ENCODE data around the gene APMAP. TPM values are rescaled to one million over a fixed set of nuclear protein-coding genes. Genes with fewer than 3 reads are reported as not detected.

The APMAP gene
- total RNA-seq, 1 experiment from 2014 or later: 82.7 TPM

DNA sequence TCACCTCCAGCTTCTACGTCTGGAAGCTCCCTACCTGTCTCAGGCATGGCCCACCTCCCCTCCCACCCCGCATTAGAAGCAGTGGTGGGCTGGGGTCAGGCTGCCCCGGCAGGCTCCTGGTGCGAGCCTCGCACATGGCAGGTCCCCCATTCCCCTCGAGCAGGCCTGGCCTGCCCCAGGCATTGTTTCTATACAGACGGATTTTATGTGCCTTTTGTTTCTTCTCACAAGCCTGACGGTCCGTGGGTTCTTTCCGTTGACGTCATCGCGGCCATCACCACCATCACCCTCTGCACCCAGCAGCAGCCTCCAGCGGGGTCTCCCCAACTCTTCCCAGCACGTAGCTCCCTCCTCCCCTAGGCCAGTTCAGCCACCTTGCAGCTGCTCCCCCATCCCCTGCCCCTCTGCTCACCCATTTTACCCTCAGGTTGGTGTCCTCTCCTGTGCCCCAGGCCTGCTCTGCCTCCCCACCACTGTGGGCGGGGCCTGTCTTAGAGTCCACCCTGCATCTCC, 38.9 kb downstream of the APMAP start:
- intact Hi-C loops (cut with micrococcal nuclease): no loop called here
- no peak for ATAC-seq
- TF ChIP-seq JUND (IDR thresholded peaks at IDR 0.05) (no peak), POLR2A (IDR thresholded peaks at IDR 0.05; ENCODE audit: borderline replicate concordance, extremely low read depth, insufficient read depth, insufficient read length) (no peak), SP1 (IDR thresholded peaks at IDR 0.05; ENCODE audit: low read depth) (no peak), ZNF274 (IDR thresholded peaks at IDR 0.05; ENCODE audit: low read depth, low read length) (no peak), EGR1 (IDR thresholded peaks at IDR 0.05; ENCODE audit: low read depth) (no peak), POLR2AphosphoS5 (IDR thresholded peaks at IDR 0.05; ENCODE audit: low read depth, low read length) (no peak), FOSL1 (IDR thresholded peaks at IDR 0.05; ENCODE audit: low read depth) (no peak), YY1 (IDR thresholded peaks at IDR 0.05; ENCODE audit: extremely low read depth, insufficient replicate concordance, low read depth, low read length) (no peak)
- H3K79me2 ChIP-seq (ENCODE audit: insufficient read depth, low read length): no peaks in the 10 kb centered on the region
- DNase-seq (ENCODE audit: low read depth, low spot score): no peak
- H2AFZ ChIP-seq (ENCODE audit: low read depth, low read length, poor library complexity, severe bottlenecking): no peak overlapping the region
- H3K9me2 ChIP-seq (ENCODE audit: insufficient read depth): no peaks in the 10 kb centered on the region
- ChIA-PET POLR2A (no interaction called here), RAD21 (ENCODE audit: low non-redundant PET in 1 of 2, low total read pairs in 2 of 2, uncharacterized antibody in 2 of 2, unreplicated experiment in 2 of 2) (no interaction called here), CTCF (no interaction called here)
- no peak overlapping the region for H3K9ac ChIP-seq (ENCODE audit: low read length)
- peaks cover 0 to 6% of the 10 kb centered on the region in 2 experiments; a peak in 1 of 4 replicates for H3K4me1 ChIP-seq (ENCODE audit: control insufficient read depth in 1 of 2, insufficient read depth in 2 of 2, low read length in 2 of 2)
- no peak overlapping the region for H3K27ac ChIP-seq (ENCODE audit: low read depth, low read length)
- no peaks in the 10 kb centered on the region for H3K9me3 ChIP-seq (ENCODE audit: control insufficient read depth in 1 of 2, insufficient read depth in 1 of 2, low read depth in 1 of 2, low read length in 2 of 2)
- no TSS peak for BruUV-seq (replicated peaks)
- H4K20me1 ChIP-seq (ENCODE audit: insufficient read depth): no peaks in the 10 kb centered on the region
- H3K4me2 ChIP-seq (ENCODE audit: low read length): no peak overlapping the region
- 0 out of 4 replicates have a peak, but pooled peaks cover 0 to 4% of the 10 kb centered on the region in 2 experiments for H3K36me3 ChIP-seq (ENCODE audit: control insufficient read depth in 1 of 2, insufficient read depth in 2 of 2, low read length in 2 of 2)
- no peak overlapping the region for H3K4me3 ChIP-seq (replicated peaks in 1 of 2; ENCODE audit: low read depth in 1 of 2, low read length in 2 of 2)
- H3K27me3 ChIP-seq (ENCODE audit: insufficient read depth, low read length): peaks cover 3% of the 10 kb centered on the region; the same call in 1 of the 2 replicates

DNA sequence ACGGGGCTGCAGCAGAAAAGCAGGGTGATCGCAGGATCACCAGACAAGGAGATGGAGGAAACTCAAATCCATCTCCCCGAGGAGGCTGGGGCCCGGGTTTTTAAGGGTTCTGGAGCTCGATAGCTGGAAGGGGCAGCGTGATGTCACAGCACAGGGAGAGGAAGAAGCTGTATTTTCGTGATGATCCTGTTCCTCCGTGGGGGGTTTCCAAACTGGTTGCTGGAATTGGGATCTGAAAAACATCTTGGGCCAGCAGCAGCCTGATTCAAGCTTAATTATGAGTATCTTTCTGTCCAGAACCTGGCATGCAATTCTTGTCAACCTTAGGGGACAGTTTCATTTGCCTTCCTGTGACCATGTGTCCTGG, 39.4 kb downstream of the APMAP start:
- RAD21 ChIA-PET (ENCODE audit: low non-redundant PET in 1 of 2, low total read pairs in 2 of 2, uncharacterized antibody in 2 of 2, unreplicated experiment in 2 of 2): no interaction called here
- no peak for DNase-seq (ENCODE audit: low read depth, low spot score)
- Histone ChIP-seq H3K9me2 (ENCODE audit: insufficient read depth) (no peaks in the 10 kb centered on the region), H3K9ac (ENCODE audit: low read length) (no peak overlapping the region), H3K79me2 (ENCODE audit: insufficient read depth, low read length) (no peaks in the 10 kb centered on the region), H3K27me3 (ENCODE audit: insufficient read depth, low read length) (peaks cover 3% of the 10 kb centered on the region; the same call in 1 of the 2 replicates), H3K4me3 (replicated peaks in 1 of 2; ENCODE audit: low read depth in 1 of 2, low read length in 2 of 2) (no peak overlapping the region), H3K4me1 (ENCODE audit: control insufficient read depth in 1 of 2, insufficient read depth in 2 of 2, low read length in 2 of 2) (peaks cover 0 to 6% of the 10 kb centered on the region in 2 experiments; a peak in 1 of 4 replicates), H3K36me3 (ENCODE audit: control insufficient read depth in 1 of 2, insufficient read depth in 2 of 2, low read length in 2 of 2) (0 out of 4 replicates have a peak, but pooled peaks cover 0 to 4% of the 10 kb centered on the region in 2 experiments), H4K20me1 (ENCODE audit: insufficient read depth) (no peaks in the 10 kb centered on the region), H3K27ac (ENCODE audit: low read depth, low read length) (no peak overlapping the region), H3K9me3 (ENCODE audit: control insufficient read depth in 1 of 2, insufficient read depth in 1 of 2, low read depth in 1 of 2, low read length in 2 of 2) (no peaks in the 10 kb centered on the region), H2AFZ (ENCODE audit: low read depth, low read length, poor library complexity, severe bottlenecking) (no peak overlapping the region), H3K4me2 (ENCODE audit: low read length) (no peak overlapping the region)
- POLR2A ChIA-PET: no interaction called here
- intact Hi-C loops (cut with micrococcal nuclease): no loop called here
- ATAC-seq: no peak
- no TSS peak for BruUV-seq (replicated peaks)
- CTCF ChIA-PET: no interaction called here
- TF ChIP-seq EZH2 (IDR thresholded peaks at IDR 0.05): no peak
- no peak for TF ChIP-seq YY1 (IDR thresholded peaks at IDR 0.05; ENCODE audit: extremely low read depth, insufficient replicate concordance, low read depth, low read length)
- TF ChIP-seq EZH2phosphoT487 (IDR thresholded peaks at IDR 0.05; ENCODE audit: borderline replicate concordance): no peak
- no peak for TF ChIP-seq ZNF274 (IDR thresholded peaks at IDR 0.05; ENCODE audit: low read depth, low read length)
- no peak for TF ChIP-seq ELF1 (IDR thresholded peaks at IDR 0.05; ENCODE audit: borderline replicate concordance, low read depth)
- TF ChIP-seq SIN3A (IDR thresholded peaks at IDR 0.05; ENCODE audit: low read depth): no peak
- no peak for TF ChIP-seq CBX3 (IDR thresholded peaks at IDR 0.05; ENCODE audit: low read depth)
- TF ChIP-seq, protein P1, sequence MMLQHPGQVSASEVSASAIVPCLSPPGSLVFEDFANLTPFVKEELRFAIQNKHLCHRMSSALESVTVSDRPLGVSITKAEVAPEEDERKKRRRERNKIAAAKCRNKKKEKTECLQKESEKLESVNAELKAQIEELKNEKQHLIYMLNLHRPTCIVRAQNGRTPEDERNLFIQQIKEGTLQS (IDR thresholded peaks at IDR 0.05): no peak
- no peak for TF ChIP-seq ZFX (IDR thresholded peaks at IDR 0.05)
- no peak for TF ChIP-seq POLR2A (IDR thresholded peaks at IDR 0.05; ENCODE audit: borderline replicate concordance, extremely low read depth, insufficient read depth, insufficient read length)
- TF ChIP-seq CEBPB (IDR thresholded peaks at IDR 0.05; ENCODE audit: low read depth): no peak
- no peak for TF ChIP-seq TCF7L2 (IDR thresholded peaks at IDR 0.05; ENCODE audit: borderline replicate concordance, extremely low read depth, insufficient read depth, insufficient read length)
- TF ChIP-seq JUND (IDR thresholded peaks at IDR 0.05): no peak
- TF ChIP-seq RAD21 (IDR thresholded peaks at IDR 0.05; ENCODE audit: low read depth): no peak
- TF ChIP-seq, protein P2, sequence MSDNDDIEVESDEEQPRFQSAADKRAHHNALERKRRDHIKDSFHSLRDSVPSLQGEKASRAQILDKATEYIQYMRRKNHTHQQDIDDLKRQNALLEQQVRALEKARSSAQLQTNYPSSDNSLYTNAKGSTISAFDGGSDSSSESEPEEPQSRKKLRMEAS (IDR thresholded peaks at IDR 0.05): no peak
- TF ChIP-seq SP1 (IDR thresholded peaks at IDR 0.05; ENCODE audit: low read depth): no peak
- TF ChIP-seq, protein P3, sequence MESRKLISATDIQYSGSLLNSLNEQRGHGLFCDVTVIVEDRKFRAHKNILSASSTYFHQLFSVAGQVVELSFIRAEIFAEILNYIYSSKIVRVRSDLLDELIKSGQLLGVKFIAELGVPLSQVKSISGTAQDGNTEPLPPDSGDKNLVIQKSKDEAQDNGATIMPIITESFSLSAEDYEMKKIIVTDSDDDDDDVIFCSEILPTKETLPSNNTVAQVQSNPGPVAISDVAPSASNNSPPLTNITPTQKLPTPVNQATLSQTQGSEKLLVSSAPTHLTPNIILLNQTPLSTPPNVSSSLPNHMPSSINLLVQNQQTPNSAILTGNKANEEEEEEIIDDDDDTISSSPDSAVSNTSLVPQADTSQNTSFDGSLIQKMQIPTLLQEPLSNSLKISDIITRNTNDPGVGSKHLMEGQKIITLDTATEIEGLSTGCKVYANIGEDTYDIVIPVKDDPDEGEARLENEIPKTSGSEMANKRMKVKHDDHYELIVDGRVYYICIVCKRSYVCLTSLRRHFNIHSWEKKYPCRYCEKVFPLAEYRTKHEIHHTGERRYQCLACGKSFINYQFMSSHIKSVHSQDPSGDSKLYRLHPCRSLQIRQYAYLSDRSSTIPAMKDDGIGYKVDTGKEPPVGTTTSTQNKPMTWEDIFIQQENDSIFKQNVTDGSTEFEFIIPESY (IDR thresholded peaks at IDR 0.05; ENCODE audit: extremely low read depth, insufficient replicate concordance, low read length): no peak
